Measurements from ENCODE around the gene RASA3. TPM values are rescaled to one million over a fixed set of nuclear protein-coding genes. Genes with fewer than 3 reads are reported as not detected.

RASA3 gene
- total RNA-seq, 2 donors from 2014 or later: 6.3 to 12.0 TPM

GRCh38 chr13:114068656-114069318 is 63.6 kb downstream of the RASA3 start:
- 61 to 80% methylated on average over 11 to 17 of the region's 19 CpGs for WGBS, 2 experiments (ENCODE audit: insufficient coverage in 1 of 2, insufficient read length in 1 of 2)
- no peaks in the 10 kb centered on the region for H3K36me3 ChIP-seq (ENCODE audit: control insufficient read depth, insufficient read depth, low read length)
- no peaks in the 10 kb centered on the region for H3K9me3 ChIP-seq (ENCODE audit: control insufficient read depth, low read length)
- H3K4me3 ChIP-seq (ENCODE audit: low read length): no peak overlapping the region
- no peak for DNase-seq
- peaks cover 9% of the 10 kb centered on the region for H3K4me1 ChIP-seq (ENCODE audit: control insufficient read depth, insufficient read depth, low read length)
- peaks cover 16% of the 10 kb centered on the region for H3K36me3 Mint-ChIP-seq (ENCODE audit: low read depth)
- no peak overlapping the region for H3K9ac ChIP-seq (ENCODE audit: extremely low read depth, low read length, poor library complexity, severe bottlenecking)
- H3K27me3 Mint-ChIP-seq (ENCODE audit: insufficient read depth): no peaks in the 10 kb centered on the region
- peaks cover 7% of the 10 kb centered on the region for H3K9me3 Mint-ChIP-seq
- H3K4me3 Mint-ChIP-seq: no peak overlapping the region
- H3K4me1 Mint-ChIP-seq: peaks cover 14% of the 10 kb centered on the region
- TF ChIP-seq, protein P1, sequence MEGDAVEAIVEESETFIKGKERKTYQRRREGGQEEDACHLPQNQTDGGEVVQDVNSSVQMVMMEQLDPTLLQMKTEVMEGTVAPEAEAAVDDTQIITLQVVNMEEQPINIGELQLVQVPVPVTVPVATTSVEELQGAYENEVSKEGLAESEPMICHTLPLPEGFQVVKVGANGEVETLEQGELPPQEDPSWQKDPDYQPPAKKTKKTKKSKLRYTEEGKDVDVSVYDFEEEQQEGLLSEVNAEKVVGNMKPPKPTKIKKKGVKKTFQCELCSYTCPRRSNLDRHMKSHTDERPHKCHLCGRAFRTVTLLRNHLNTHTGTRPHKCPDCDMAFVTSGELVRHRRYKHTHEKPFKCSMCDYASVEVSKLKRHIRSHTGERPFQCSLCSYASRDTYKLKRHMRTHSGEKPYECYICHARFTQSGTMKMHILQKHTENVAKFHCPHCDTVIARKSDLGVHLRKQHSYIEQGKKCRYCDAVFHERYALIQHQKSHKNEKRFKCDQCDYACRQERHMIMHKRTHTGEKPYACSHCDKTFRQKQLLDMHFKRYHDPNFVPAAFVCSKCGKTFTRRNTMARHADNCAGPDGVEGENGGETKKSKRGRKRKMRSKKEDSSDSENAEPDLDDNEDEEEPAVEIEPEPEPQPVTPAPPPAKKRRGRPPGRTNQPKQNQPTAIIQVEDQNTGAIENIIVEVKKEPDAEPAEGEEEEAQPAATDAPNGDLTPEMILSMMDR (conservative IDR thresholded peaks at IDR 0.05): no peak
- H3K27me3 ChIP-seq (ENCODE audit: control insufficient read depth, insufficient read depth, low read length, poor library complexity, severe bottlenecking): no peaks in the 10 kb centered on the region
- H3K27ac ChIP-seq (ENCODE audit: low read depth, low read length): peak overlapping the region; percentile 70
- peak overlapping the region; percentile 71 for H3K27ac Mint-ChIP-seq

- peaks cover 7% of the 10 kb centered on the region for H3K9me3 Mint-ChIP-seq
- Histone ChIP-seq H3K36me3 (ENCODE audit: control insufficient read depth, insufficient read depth, low read length) (no peaks in the 10 kb centered on the region), H3K4me1 (ENCODE audit: control insufficient read depth, insufficient read depth, low read length) (peaks cover 9% of the 10 kb centered on the region), H3K27ac (ENCODE audit: low read depth, low read length) (peak overlapping the region; percentile 70), H3K9ac (ENCODE audit: extremely low read depth, low read length, poor library complexity, severe bottlenecking) (no peak overlapping the region), H3K9me3 (ENCODE audit: control insufficient read depth, low read length) (no peaks in the 10 kb centered on the region), H3K4me3 (ENCODE audit: low read length) (no peak overlapping the region), H3K27me3 (ENCODE audit: control insufficient read depth, insufficient read depth, low read length, poor library complexity, severe bottlenecking) (no peaks in the 10 kb centered on the region)
- no peak for DNase-seq
- H3K27ac Mint-ChIP-seq: no peak overlapping the region
- peaks cover 14% of the 10 kb centered on the region for H3K4me1 Mint-ChIP-seq
- H3K36me3 Mint-ChIP-seq (ENCODE audit: low read depth): peaks cover 14% of the 10 kb centered on the region
- WGBS, 2 experiments (ENCODE audit: insufficient coverage in 1 of 2, insufficient read length in 1 of 2): 94 to 99% methylated on average over 13 to 24 of the region's 24 CpGs
- TF ChIP-seq, protein P1 (conservative IDR thresholded peaks at IDR 0.05): no peak
- H3K4me3 Mint-ChIP-seq: no peak overlapping the region
- no peaks in the 10 kb centered on the region for H3K27me3 Mint-ChIP-seq (ENCODE audit: insufficient read depth)
Observed at GRCh38 chr13:114067886-114068651, 64.4 kb downstream of the RASA3 start.

GRCh38 chr13:114067381-114067885 is 65.0 kb downstream of the RASA3 start:
- H3K27me3 ChIP-seq (ENCODE audit: control insufficient read depth, insufficient read depth, low read length, poor library complexity, severe bottlenecking): no peaks in the 10 kb centered on the region
- WGBS, 2 experiments (ENCODE audit: insufficient coverage in 1 of 2, insufficient read length in 1 of 2): 88 to 100% methylated on average over 5 to 9 of the region's 9 CpGs
- no peak overlapping the region for H3K4me3 ChIP-seq (ENCODE audit: low read length)
- H3K9ac ChIP-seq (ENCODE audit: extremely low read depth, low read length, poor library complexity, severe bottlenecking): no peak overlapping the region
- H3K27ac Mint-ChIP-seq: no peak overlapping the region
- H3K36me3 ChIP-seq (ENCODE audit: control insufficient read depth, insufficient read depth, low read length): no peaks in the 10 kb centered on the region
- peaks cover 7% of the 10 kb centered on the region for H3K9me3 Mint-ChIP-seq
- H3K36me3 Mint-ChIP-seq (ENCODE audit: low read depth): peaks cover 10% of the 10 kb centered on the region
- H3K4me3 Mint-ChIP-seq: no peak overlapping the region
- no peak overlapping the region for H3K27ac ChIP-seq (ENCODE audit: low read depth, low read length)
- no peaks in the 10 kb centered on the region for H3K9me3 ChIP-seq (ENCODE audit: control insufficient read depth, low read length)
- DNase-seq: no peak
- H3K4me1 ChIP-seq (ENCODE audit: control insufficient read depth, insufficient read depth, low read length): peaks cover 9% of the 10 kb centered on the region
- peaks cover 14% of the 10 kb centered on the region for H3K4me1 Mint-ChIP-seq
- TF ChIP-seq, protein P1 (conservative IDR thresholded peaks at IDR 0.05): no peak
- no peaks in the 10 kb centered on the region for H3K27me3 Mint-ChIP-seq (ENCODE audit: insufficient read depth)
